ENCODE results near the gene SPATA31E1. TPM values are rescaled to one million over a fixed set of nuclear protein-coding genes. Genes with fewer than 3 reads are reported as not detected.

SPATA31E1 gene
- total and polyA plus RNA-seq, 2 donors (not counting 1 experiment from before 2014, with no cell fraction given), result not detected

DNA sequence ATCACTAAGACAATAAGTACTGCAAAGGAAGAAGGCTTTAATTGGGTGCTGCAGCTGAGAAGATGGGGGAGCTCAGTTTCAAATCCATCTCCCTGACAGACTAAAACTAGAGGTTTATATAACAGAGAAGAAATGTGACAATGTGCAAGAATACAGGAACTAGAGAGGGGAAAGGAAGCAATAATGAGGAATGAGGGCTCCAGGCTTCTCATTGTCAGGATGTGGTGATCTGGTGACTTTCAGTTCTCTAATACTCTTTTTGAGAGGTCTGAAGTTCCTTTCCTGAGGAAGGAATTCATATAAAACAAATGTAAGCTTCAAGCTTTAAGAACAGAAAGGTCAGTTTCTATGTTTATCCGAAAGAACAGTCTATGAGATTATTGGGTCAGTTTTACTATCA lies 42.5 kb upstream of the SPATA31E1 start:
- no peak for ATAC-seq (ENCODE audit: low read depth)
- Mint-ChIP-seq H3K27me3 (peaks cover 5% of the 10 kb centered on the region), H3K9me3 (ENCODE audit: insufficient read depth) (no peaks in the 10 kb centered on the region), H3K4me3 (no peak overlapping the region), H3K27ac (no peak overlapping the region), H3K4me1 (no peaks in the 10 kb centered on the region)
- peaks cover 0 to 13% (median 0%) of the 10 kb centered on the region in 3 donors for H3K9me3 ChIP-seq (ENCODE audit: control extremely low read depth in 1 of 3, control insufficient read depth in 2 of 3, insufficient read depth in 1 of 3, low read length in 2 of 3)
- ChIA-PET CTCF (no interaction called here), POLR2A (no interaction called here)
- H3K27ac ChIP-seq (ENCODE audit: low read length in 2 of 2), result no peak overlapping the region
- H2AFZ ChIP-seq (ENCODE audit: insufficient read depth, low read depth, low read length, poor library complexity, severe bottlenecking), result no peak overlapping the region
- no peaks in the 10 kb centered on the region for H3K79me2 ChIP-seq (ENCODE audit: control insufficient read depth, insufficient read depth, low read length)
- intact Hi-C loops (cut with micrococcal nuclease), result no loop called here
- WGBS (ENCODE audit: insufficient coverage), result no CpG with 5 or more reads among the region's 1 CpG
- no peak overlapping the region for H3K4me2 ChIP-seq (replicated peaks; ENCODE audit: low read depth, low read length, poor library complexity, severe bottlenecking)
- H3K4me3 ChIP-seq (ENCODE audit: control extremely low read depth in 1 of 5, extremely low read depth in 1 of 5, insufficient read depth in 1 of 5, low read depth in 2 of 5, low read length in 4 of 5), result no peak overlapping the region
- H3K27me3 ChIP-seq (replicated peaks in 1 of 4; ENCODE audit: control extremely low read depth in 1 of 4, control insufficient read depth in 3 of 4, insufficient read depth in 4 of 4, low read length in 3 of 4), result no peaks in the 10 kb centered on the region
- no peaks in the 10 kb centered on the region for H4K20me1 ChIP-seq (ENCODE audit: control insufficient read depth, insufficient read depth, low read length, poor library complexity, severe bottlenecking)
- no peaks in the 10 kb centered on the region for H3K4me1 ChIP-seq (ENCODE audit: control insufficient read depth in 2 of 2, insufficient read depth in 2 of 2, low read length in 2 of 2)
- H3K36me3 ChIP-seq (replicated peaks in 1 of 2; ENCODE audit: control extremely low read depth in 1 of 2, control insufficient read depth in 1 of 2, extremely low read depth in 1 of 2, insufficient read depth in 2 of 2, low read length in 1 of 2), result no peaks in the 10 kb centered on the region
- no peak for TF ChIP-seq EZH2 (IDR thresholded peaks at IDR 0.05; ENCODE audit: borderline replicate concordance, insufficient read depth, low read depth, low read length, poor library complexity, severe bottlenecking)
- TF ChIP-seq, protein P1, sequence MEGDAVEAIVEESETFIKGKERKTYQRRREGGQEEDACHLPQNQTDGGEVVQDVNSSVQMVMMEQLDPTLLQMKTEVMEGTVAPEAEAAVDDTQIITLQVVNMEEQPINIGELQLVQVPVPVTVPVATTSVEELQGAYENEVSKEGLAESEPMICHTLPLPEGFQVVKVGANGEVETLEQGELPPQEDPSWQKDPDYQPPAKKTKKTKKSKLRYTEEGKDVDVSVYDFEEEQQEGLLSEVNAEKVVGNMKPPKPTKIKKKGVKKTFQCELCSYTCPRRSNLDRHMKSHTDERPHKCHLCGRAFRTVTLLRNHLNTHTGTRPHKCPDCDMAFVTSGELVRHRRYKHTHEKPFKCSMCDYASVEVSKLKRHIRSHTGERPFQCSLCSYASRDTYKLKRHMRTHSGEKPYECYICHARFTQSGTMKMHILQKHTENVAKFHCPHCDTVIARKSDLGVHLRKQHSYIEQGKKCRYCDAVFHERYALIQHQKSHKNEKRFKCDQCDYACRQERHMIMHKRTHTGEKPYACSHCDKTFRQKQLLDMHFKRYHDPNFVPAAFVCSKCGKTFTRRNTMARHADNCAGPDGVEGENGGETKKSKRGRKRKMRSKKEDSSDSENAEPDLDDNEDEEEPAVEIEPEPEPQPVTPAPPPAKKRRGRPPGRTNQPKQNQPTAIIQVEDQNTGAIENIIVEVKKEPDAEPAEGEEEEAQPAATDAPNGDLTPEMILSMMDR (IDR thresholded peaks at IDR 0.05), result no peak
- DNase-seq, result no peak
- no peak overlapping the region for H3K9ac ChIP-seq (ENCODE audit: low read length)

DNA sequence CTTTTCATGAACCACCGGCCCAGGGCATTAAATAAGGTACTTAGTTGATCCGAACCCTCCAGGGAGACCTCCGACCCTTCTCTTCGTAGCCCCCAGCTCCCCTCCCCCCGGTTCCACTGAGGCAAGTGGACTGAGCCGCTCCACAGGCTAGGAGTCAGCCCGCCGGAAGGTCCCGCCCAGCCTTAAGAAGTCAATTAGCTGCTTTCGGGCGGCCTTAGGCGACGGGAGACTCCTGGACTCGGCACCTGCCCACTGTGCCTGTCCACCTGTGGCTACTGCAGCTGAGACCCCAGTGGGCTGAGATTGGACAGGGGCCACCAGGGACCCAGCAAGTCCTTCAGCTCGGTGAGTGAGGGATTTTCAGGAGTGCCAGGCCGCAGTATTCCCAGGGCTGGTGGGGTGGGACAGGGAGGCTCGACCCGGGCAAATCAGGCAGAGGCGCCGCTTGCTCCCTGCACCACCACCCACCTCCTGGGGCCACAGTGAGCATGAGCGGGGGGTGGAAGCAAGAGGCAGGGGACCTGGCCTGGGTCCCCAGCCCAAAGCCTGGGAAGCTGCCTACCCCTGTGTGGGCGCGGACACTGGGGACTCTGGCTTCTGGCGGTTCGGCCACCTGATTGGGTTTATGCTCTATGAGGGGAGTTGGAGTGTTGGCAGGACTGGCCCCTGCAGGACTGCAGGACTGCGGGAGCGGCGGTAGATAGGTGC lies 39.6 kb upstream of the SPATA31E1 start:
- Mint-ChIP-seq H3K27ac (no peak overlapping the region), H3K4me1 (no peaks in the 10 kb centered on the region), H3K4me3 (no peak overlapping the region), H3K9me3 (ENCODE audit: insufficient read depth) (no peaks in the 10 kb centered on the region), H3K27me3 (peaks cover 5% of the 10 kb centered on the region)
- Histone ChIP-seq H3K79me2 (ENCODE audit: control insufficient read depth, insufficient read depth, low read length) (no peaks in the 10 kb centered on the region), H3K9me3 (ENCODE audit: control extremely low read depth in 1 of 3, control insufficient read depth in 2 of 3, insufficient read depth in 1 of 3, low read length in 2 of 3) (peaks cover 0 to 13% (median 0%) of the 10 kb centered on the region in 3 donors), H3K4me2 (replicated peaks; ENCODE audit: low read depth, low read length, poor library complexity, severe bottlenecking) (no peak overlapping the region), H3K9ac (ENCODE audit: low read length) (no peak overlapping the region), H2AFZ (ENCODE audit: insufficient read depth, low read depth, low read length, poor library complexity, severe bottlenecking) (no peak overlapping the region), H4K20me1 (ENCODE audit: control insufficient read depth, insufficient read depth, low read length, poor library complexity, severe bottlenecking) (no peaks in the 10 kb centered on the region), H3K4me1 (ENCODE audit: control insufficient read depth in 2 of 2, insufficient read depth in 2 of 2, low read length in 2 of 2) (no peaks in the 10 kb centered on the region), H3K27ac (ENCODE audit: low read length in 2 of 2) (no peak overlapping the region), H3K36me3 (replicated peaks in 1 of 2; ENCODE audit: control extremely low read depth in 1 of 2, control insufficient read depth in 1 of 2, extremely low read depth in 1 of 2, insufficient read depth in 2 of 2, low read length in 1 of 2) (no peaks in the 10 kb centered on the region), H3K4me3 (ENCODE audit: control extremely low read depth in 1 of 5, extremely low read depth in 1 of 5, insufficient read depth in 1 of 5, low read depth in 2 of 5, low read length in 4 of 5) (no peak overlapping the region), H3K27me3 (replicated peaks in 1 of 4; ENCODE audit: control extremely low read depth in 1 of 4, control insufficient read depth in 3 of 4, insufficient read depth in 4 of 4, low read length in 3 of 4) (no peaks in the 10 kb centered on the region)
- DNase-seq (no peak), ATAC-seq (ENCODE audit: low read depth) (no peak)
- POLR2A ChIA-PET, result no interaction called here
- intact Hi-C loops (cut with micrococcal nuclease), result no loop called here
- no peak for TF ChIP-seq EZH2 (IDR thresholded peaks at IDR 0.05; ENCODE audit: borderline replicate concordance, insufficient read depth, low read depth, low read length, poor library complexity, severe bottlenecking)
- TF ChIP-seq, protein P1 (IDR thresholded peaks at IDR 0.05), result no peak
- 95% methylated on average over 26 of the region's 28 CpGs for WGBS (ENCODE audit: insufficient coverage)
- CTCF ChIA-PET, result no interaction called here

All from B cell (primary cell).